Neural progenitor cell (in vitro differentiated cells): Measurements from ENCODE around the gene HAAO.

ENCODE experiments used
- EZH2 ChIP-seq: fragments of 200-600 bp; sonication (generic); IDR thresholded peaks from 2 replicates; pipeline ENCODE4 v1.6.1; 2017; ENCODE audit warnings: antibody characterized with exemption, mild to moderate bottlenecking, moderate library complexity
- TF ChIP-seq, protein P1 (sequence below): fragments of 200-600 bp; sonication (generic); IDR thresholded peaks from 2 replicates; pipeline ENCODE4 v1.5.1; 2017; ENCODE audit warnings: antibody characterized with exemption, mild to moderate bottlenecking

DNA sequence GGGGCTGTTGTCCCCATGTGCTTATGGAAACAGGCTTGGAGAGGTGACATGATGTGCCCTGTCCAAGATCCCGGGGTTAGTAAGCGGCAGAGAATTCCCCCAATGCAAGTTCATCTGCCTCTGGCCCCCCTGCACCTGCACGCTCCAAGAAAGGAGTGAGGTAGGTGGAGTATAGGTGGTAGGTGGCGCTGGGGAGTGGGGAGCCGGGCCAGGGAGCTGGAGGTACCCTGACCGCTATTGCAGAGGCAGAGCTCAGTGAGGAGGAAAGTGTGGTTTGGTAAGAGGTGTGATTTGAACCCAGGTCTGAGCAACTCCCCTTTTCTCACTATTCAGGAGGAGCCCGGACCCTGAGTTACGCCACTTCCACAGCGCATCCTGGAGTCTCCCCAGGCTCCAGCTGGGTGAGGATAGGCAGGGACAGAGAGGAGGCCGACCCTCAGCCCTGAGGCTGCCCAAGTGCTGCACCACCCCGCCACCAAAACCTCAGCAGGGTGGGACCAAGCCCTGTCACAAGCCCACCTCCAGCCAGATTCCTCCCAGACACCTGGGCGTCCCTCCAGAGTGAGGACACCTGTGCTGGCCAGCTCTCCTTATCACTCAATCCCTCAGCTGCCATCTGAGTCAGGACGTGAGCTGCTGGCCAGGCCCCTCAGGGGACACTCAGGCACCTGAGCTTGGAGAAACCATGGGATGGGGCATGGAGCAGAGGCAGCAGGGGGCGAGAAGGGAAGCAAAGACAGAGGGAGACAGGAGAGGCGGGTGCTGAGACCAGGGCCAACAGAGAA lies 5.6 kb downstream of the HAAO start:
- TF ChIP-seq, protein P1, sequence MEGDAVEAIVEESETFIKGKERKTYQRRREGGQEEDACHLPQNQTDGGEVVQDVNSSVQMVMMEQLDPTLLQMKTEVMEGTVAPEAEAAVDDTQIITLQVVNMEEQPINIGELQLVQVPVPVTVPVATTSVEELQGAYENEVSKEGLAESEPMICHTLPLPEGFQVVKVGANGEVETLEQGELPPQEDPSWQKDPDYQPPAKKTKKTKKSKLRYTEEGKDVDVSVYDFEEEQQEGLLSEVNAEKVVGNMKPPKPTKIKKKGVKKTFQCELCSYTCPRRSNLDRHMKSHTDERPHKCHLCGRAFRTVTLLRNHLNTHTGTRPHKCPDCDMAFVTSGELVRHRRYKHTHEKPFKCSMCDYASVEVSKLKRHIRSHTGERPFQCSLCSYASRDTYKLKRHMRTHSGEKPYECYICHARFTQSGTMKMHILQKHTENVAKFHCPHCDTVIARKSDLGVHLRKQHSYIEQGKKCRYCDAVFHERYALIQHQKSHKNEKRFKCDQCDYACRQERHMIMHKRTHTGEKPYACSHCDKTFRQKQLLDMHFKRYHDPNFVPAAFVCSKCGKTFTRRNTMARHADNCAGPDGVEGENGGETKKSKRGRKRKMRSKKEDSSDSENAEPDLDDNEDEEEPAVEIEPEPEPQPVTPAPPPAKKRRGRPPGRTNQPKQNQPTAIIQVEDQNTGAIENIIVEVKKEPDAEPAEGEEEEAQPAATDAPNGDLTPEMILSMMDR, result no peak
- no peak for TF ChIP-seq EZH2
